Lower leg skin (tissue), 3 donors: ENCODE data around the gene SDK1.

ENCODE experiments used
- POLR2A ChIP-seq, 2 donors: fragments of 450-650 bp; IDR thresholded peaks; one replicate each; pipeline ENCODE4 v1.6.1; 2016 to 2017; ENCODE audit warnings: antibody characterized with exemption in 2 of 2, mild to moderate bottlenecking in 1 of 2, moderate library complexity in 1 of 2
- TF ChIP-seq, protein P1 (sequence below), 3 donors: fragments of 450-650 bp; IDR thresholded peaks; one replicate each; pipeline ENCODE4 v1.5.1; 2016; ENCODE audit warnings: antibody characterized with exemption in 3 of 3, mild to moderate bottlenecking in 3 of 3, moderate library complexity in 2 of 3

DNA sequence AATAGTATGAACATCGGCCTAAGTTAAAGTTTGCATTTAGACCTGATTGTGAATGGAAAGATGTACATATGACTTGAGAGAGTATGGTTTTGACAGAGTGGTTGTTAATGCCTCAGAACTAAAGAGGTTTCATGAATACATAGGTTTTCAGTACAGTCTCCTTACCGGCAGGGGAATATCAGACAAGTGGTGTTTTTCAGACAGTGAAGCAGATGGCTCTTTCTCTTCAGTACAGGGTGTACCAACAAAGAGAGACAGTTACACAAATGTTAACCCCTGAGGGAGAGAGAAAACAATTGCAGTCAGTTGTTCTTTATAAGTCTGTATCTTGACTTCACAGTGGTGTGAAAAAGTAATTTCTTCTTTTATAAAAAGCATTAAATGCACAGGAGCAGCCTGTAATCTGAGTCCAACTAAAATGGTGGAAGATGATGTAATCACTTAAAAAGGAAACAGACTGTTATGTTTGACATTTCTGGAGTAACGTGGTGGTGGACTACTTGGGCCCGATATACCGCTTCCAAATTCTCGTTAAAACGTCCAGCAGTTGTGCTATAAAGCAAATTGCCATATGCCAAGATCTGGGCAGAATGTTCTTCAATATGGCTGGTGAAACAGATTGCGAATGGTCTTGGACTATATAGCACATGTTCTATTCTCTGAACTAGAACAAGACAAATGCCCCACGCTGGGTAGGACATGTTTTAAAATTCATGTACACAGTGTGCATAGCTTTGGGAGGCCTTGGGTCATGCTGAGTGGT is 69.2 kb downstream of the SDK1 start:
- TF ChIP-seq, protein P1, sequence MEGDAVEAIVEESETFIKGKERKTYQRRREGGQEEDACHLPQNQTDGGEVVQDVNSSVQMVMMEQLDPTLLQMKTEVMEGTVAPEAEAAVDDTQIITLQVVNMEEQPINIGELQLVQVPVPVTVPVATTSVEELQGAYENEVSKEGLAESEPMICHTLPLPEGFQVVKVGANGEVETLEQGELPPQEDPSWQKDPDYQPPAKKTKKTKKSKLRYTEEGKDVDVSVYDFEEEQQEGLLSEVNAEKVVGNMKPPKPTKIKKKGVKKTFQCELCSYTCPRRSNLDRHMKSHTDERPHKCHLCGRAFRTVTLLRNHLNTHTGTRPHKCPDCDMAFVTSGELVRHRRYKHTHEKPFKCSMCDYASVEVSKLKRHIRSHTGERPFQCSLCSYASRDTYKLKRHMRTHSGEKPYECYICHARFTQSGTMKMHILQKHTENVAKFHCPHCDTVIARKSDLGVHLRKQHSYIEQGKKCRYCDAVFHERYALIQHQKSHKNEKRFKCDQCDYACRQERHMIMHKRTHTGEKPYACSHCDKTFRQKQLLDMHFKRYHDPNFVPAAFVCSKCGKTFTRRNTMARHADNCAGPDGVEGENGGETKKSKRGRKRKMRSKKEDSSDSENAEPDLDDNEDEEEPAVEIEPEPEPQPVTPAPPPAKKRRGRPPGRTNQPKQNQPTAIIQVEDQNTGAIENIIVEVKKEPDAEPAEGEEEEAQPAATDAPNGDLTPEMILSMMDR (IDR thresholded peaks at IDR 0.05) = no peak
- no peak for TF ChIP-seq POLR2A (IDR thresholded peaks at IDR 0.05)
